Liver (tissue), 9 donors: ENCODE results near the gene FAM20C. TPM values are rescaled to one million over a fixed set of nuclear protein-coding genes. Genes with fewer than 3 reads are reported as not detected.

ENCODE experiments used
- DNase-seq: peaks from one replicate; pipeline ENCODE4 v3.0.0-alpha.2; 2017; ENCODE audit warnings: low spot score
- H3K27ac ChIP-seq, 2 donors: one replicate each; pipeline ENCODE4 v1.7.0; 2013; ENCODE audit warnings: inconsistent platforms in 2 of 2, low read length in 2 of 2, control low read depth in 1 of 2, low read depth in 1 of 2, mild to moderate bottlenecking in 1 of 2
- H3K27me3 ChIP-seq, 4 donors: one replicate each; pipeline versions ENCODE4 v1.6.1 to v1.7.0; 2013; ENCODE audit warnings: low read length in 3 of 4, inconsistent platforms in 1 of 4, mild to moderate bottlenecking in 1 of 4, moderate library complexity in 1 of 4; ENCODE audit not compliant: control insufficient read depth in 4 of 4, insufficient read depth in 4 of 4
- H3K36me3 ChIP-seq, 4 donors: one replicate each; pipeline versions ENCODE4 v1.6.1 to v1.7.0; 2013; ENCODE audit warnings: low read length in 3 of 4, mild to moderate bottlenecking in 3 of 4, low read depth in 1 of 4, moderate library complexity in 1 of 4; ENCODE audit not compliant: control insufficient read depth in 4 of 4, insufficient read depth in 3 of 4
- H3K4me1 ChIP-seq, 4 donors: one replicate each; pipeline versions ENCODE4 v1.6.1 to v1.7.0; 2013; ENCODE audit warnings: low read length in 3 of 4, mild to moderate bottlenecking in 3 of 4, moderate library complexity in 1 of 4; ENCODE audit not compliant: control insufficient read depth in 4 of 4, insufficient read depth in 4 of 4
- H3K4me3 ChIP-seq, 3 donors: one replicate each; pipeline versions ENCODE4 v1.6.1 to v1.7.0; 2013; ENCODE audit warnings: low read length in 3 of 3, control low read depth in 1 of 3, low read depth in 1 of 3, mild to moderate bottlenecking in 1 of 3
- H3K9ac ChIP-seq, 2 donors: one replicate each; pipeline ENCODE4 v1.7.0; 2013; ENCODE audit warnings: low read length in 2 of 2, mild to moderate bottlenecking in 2 of 2, moderate library complexity in 2 of 2, control low read depth in 1 of 2, low read depth in 1 of 2
- H3K9me3 ChIP-seq, 4 donors: one replicate each; pipeline versions ENCODE4 v1.6.1 to v1.7.0; 2013; ENCODE audit warnings: low read length in 3 of 4; ENCODE audit not compliant: control insufficient read depth in 4 of 4
- ATF3 ChIP-seq: IDR thresholded peaks from 2 replicates; pipeline ENCODE4 v1.6.1; 2016; ENCODE audit warnings: antibody characterized with exemption
- EGR1 ChIP-seq, 2 donors: IDR thresholded peaks; 2 replicates each; pipeline ENCODE4 v1.6.1; 2016 to 2018; ENCODE audit warnings: antibody characterized with exemption in 2 of 2, low read depth in 2 of 2
- FOXA1 ChIP-seq: IDR thresholded peaks from 2 replicates; pipeline ENCODE4 v1.6.1; 2016; ENCODE audit warnings: antibody characterized with exemption
- FOXA2 ChIP-seq: IDR thresholded peaks from 2 replicates; pipeline ENCODE4 v1.6.1; 2016; ENCODE audit warnings: antibody characterized with exemption
- GABPA ChIP-seq, 2 donors: IDR thresholded peaks in 1 of 2; conservative IDR thresholded peaks in 1 of 2; 2 replicates each; pipeline ENCODE4 v1.6.1; 2016; ENCODE audit warnings: antibody characterized with exemption in 2 of 2, mild to moderate bottlenecking in 1 of 2, moderate library complexity in 1 of 2
- HNF4A ChIP-seq, 2 donors: conservative IDR thresholded peaks; 2 replicates each; pipeline ENCODE4 v1.6.1; 2016; ENCODE audit warnings: antibody characterized with exemption in 2 of 2, mild to moderate bottlenecking in 2 of 2
- HNF4G ChIP-seq: IDR thresholded peaks from 2 replicates; pipeline ENCODE4 v1.6.1; 2016; ENCODE audit warnings: antibody characterized with exemption
- JUND ChIP-seq, 2 donors: IDR thresholded peaks; 2 replicates each; pipeline ENCODE4 v1.6.1; 2016; ENCODE audit warnings: antibody characterized with exemption in 2 of 2
- NR2F2 ChIP-seq: IDR thresholded peaks from 2 replicates; pipeline ENCODE4 v1.6.1; 2016; ENCODE audit warnings: antibody characterized with exemption
- RAD21 ChIP-seq, 2 donors: IDR thresholded peaks; 2 replicates each; pipeline ENCODE4 v1.6.1; 2016; ENCODE audit warnings: antibody characterized with exemption in 2 of 2, mild to moderate bottlenecking in 2 of 2
- REST ChIP-seq: IDR thresholded peaks from 2 replicates; pipeline ENCODE4 v1.6.1; 2016; ENCODE audit warnings: antibody characterized with exemption, mild to moderate bottlenecking
- RXRA ChIP-seq, 2 donors: IDR thresholded peaks; 2 replicates each; pipeline ENCODE4 v1.6.1; 2017 to 2018; ENCODE audit warnings: antibody characterized with exemption in 2 of 2, mild to moderate bottlenecking in 1 of 2
- SP1 ChIP-seq: IDR thresholded peaks from 2 replicates; pipeline ENCODE4 v1.6.1; 2018; ENCODE audit warnings: antibody characterized with exemption, mild to moderate bottlenecking
- TAF1 ChIP-seq: conservative IDR thresholded peaks from 2 replicates; pipeline ENCODE4 v1.6.1; 2016; ENCODE audit warnings: antibody characterized with exemption, mild to moderate bottlenecking
- YY1 ChIP-seq: IDR thresholded peaks from 2 replicates; pipeline ENCODE4 v1.6.1; 2016; ENCODE audit warnings: antibody characterized with exemption, mild to moderate bottlenecking
- whole genome bisulfite sequencing: extraction: QIAGEN DNeasy Blood & Tissue Kit; methylation state at CpG from one replicate; pipeline ENCODE4 v1.1.7; 2013; 5-methylcytosine and 5-hydroxymethylcytosine counted together
- polyA plus RNA-seq, 2 donors: library from polyadenylated mRNA; stranded (reverse) in 1 of 2; unstranded in 1 of 2; fragments of 200-250 nt in 1 of 2; fragments of >200 nt in 1 of 2; fragmentation: Nextera tagmentation in 1 of 2; extraction: Ambion mirVana in 1 of 2; gene quantifications; one replicate each; pipeline versions ENCODE4 v1.2.1 to v1.2.3, GENCODE V29; 2013 to 2015
- total RNA-seq, 2 donors: library from RNA; depleted of rRNA; stranded (reverse); fragments of >200 nt; gene quantifications; one replicate each; pipeline ENCODE4 v1.2.3, GENCODE V29; 2014
- TF ChIP-seq, protein P1 (sequence below): IDR thresholded peaks from 2 replicates; pipeline ENCODE4 v1.6.1; 2016; ENCODE audit warnings: antibody characterized with exemption
- TF ChIP-seq, protein P2 (sequence below): IDR thresholded peaks from 2 replicates; pipeline ENCODE4 v1.6.1; 2016; ENCODE audit warnings: antibody characterized with exemption
- TF ChIP-seq, protein P3 (sequence below): fragments of 150-350 bp; IDR thresholded peaks from 2 replicates; pipeline ENCODE4 v1.5.1; 2017; ENCODE audit warnings: improper control_type of control experiment, low read depth, low read length; ENCODE audit not compliant: missing input control
- donor health status: healthy.
- donor health status: healthy.
- donor health status: healthy.
- donor health status: healthy.
- donor health status: healthy.

FAM20C gene
- total and polyA plus RNA-seq, 4 donors, result 13.4 to 40.4 (median 31.5) TPM

GRCh38 chr7:246451-246850 is 54.1 kb downstream of the FAM20C start:
- 95% methylated on average over 22 of the region's 22 CpGs for WGBS

More at GRCh38 chr7:246451-246850, 54.1 kb downstream of the FAM20C start:
- Histone ChIP-seq H3K4me3 (no peak overlapping the region), H3K27me3 (no peaks in the 10 kb centered on the region), H3K9ac (no peak overlapping the region), H3K27ac (no peak overlapping the region), H3K4me1 (peaks cover 0 to 14% (median 8%) of the 10 kb centered on the region in 4 donors), H3K36me3 (peaks cover 15 to 54% (median 31%) of the 10 kb centered on the region in 4 donors), H3K9me3 (no peaks in the 10 kb centered on the region)
- no peak for DNase-seq
- TF ChIP-seq TAF1 (no peak), YY1 (no peak), JUND (IDR thresholded peaks at IDR 0.05) (no peak), EGR1 (IDR thresholded peaks at IDR 0.05; ENCODE audit: low read depth in 2 of 2) (no peak), SP1 (no peak), NR2F2 (no peak), FOXA2 (no peak), RAD21 (IDR thresholded peaks at IDR 0.05) (no peak), RXRA (IDR thresholded peaks at IDR 0.05) (no peak), HNF4A (conservative IDR thresholded peaks at IDR 0.05) (no peak), GABPA (IDR thresholded peaks at IDR 0.05 in 1 of 2, conservative IDR thresholded peaks at IDR 0.05 in 1 of 2) (no peak), FOXA1 (no peak), ATF3 (no peak), HNF4G (no peak), REST (no peak)
- TF ChIP-seq, protein P1, sequence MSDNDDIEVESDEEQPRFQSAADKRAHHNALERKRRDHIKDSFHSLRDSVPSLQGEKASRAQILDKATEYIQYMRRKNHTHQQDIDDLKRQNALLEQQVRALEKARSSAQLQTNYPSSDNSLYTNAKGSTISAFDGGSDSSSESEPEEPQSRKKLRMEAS, result no peak
- TF ChIP-seq, protein P2, sequence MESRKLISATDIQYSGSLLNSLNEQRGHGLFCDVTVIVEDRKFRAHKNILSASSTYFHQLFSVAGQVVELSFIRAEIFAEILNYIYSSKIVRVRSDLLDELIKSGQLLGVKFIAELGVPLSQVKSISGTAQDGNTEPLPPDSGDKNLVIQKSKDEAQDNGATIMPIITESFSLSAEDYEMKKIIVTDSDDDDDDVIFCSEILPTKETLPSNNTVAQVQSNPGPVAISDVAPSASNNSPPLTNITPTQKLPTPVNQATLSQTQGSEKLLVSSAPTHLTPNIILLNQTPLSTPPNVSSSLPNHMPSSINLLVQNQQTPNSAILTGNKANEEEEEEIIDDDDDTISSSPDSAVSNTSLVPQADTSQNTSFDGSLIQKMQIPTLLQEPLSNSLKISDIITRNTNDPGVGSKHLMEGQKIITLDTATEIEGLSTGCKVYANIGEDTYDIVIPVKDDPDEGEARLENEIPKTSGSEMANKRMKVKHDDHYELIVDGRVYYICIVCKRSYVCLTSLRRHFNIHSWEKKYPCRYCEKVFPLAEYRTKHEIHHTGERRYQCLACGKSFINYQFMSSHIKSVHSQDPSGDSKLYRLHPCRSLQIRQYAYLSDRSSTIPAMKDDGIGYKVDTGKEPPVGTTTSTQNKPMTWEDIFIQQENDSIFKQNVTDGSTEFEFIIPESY, result no peak
- TF ChIP-seq, protein P3, sequence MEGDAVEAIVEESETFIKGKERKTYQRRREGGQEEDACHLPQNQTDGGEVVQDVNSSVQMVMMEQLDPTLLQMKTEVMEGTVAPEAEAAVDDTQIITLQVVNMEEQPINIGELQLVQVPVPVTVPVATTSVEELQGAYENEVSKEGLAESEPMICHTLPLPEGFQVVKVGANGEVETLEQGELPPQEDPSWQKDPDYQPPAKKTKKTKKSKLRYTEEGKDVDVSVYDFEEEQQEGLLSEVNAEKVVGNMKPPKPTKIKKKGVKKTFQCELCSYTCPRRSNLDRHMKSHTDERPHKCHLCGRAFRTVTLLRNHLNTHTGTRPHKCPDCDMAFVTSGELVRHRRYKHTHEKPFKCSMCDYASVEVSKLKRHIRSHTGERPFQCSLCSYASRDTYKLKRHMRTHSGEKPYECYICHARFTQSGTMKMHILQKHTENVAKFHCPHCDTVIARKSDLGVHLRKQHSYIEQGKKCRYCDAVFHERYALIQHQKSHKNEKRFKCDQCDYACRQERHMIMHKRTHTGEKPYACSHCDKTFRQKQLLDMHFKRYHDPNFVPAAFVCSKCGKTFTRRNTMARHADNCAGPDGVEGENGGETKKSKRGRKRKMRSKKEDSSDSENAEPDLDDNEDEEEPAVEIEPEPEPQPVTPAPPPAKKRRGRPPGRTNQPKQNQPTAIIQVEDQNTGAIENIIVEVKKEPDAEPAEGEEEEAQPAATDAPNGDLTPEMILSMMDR, result no peak
